HEK293 (cell line): ENCODE measurements around the gene BIVM.

Experiments used
- CTCF ChIA-PET: fragments of 350-600 bp; formaldehyde crosslinking; extraction: SDS; loops from one replicate; lab custom pipeline; 2021; ENCODE audit warnings: antibody characterized with exemption; lab: Yijun Ruan, JAX
- POLR2A ChIA-PET: fragments of 300-600 bp; formaldehyde crosslinking; extraction: SDS; loops from one replicate; lab custom pipeline; 2020; ENCODE audit warnings: antibody characterized with exemption, inconsistent platforms; lab: Yijun Ruan, JAX
- H3K27ac ChIP-seq: fragments of 200-500 bp; sonication (Bioruptor generic); 2 replicates; pipeline ENCODE4 v1.5.1; 2014; ENCODE audit warnings: low read depth, low read length, control low read depth, inconsistent platforms; ENCODE audit errors: extremely low read depth
- H3K36me3 ChIP-seq, 2 experiments: fragments of 200-500 bp in 1 of 2; sonication (Bioruptor generic) in 1 of 2; 1 replicate in 1 of 2; 2 replicates in 1 of 2; pipeline ENCODE4 v1.5.1; 2014 to 2017; ENCODE audit warnings: inconsistent platforms in 2 of 2, low read length in 2 of 2; ENCODE audit not compliant: control insufficient read depth in 2 of 2, insufficient read depth in 1 of 2
- H3K4me1 ChIP-seq: fragments of 200-500 bp; sonication (Bioruptor generic); 2 replicates; pipeline ENCODE4 v1.5.1; 2014; ENCODE audit warnings: mild to moderate bottlenecking, low read length, inconsistent platforms; ENCODE audit not compliant: control insufficient read depth, insufficient read depth
- H3K4me3 ChIP-seq: 2 replicates; pipeline ENCODE4 v1.5.1; 2011; ENCODE audit warnings: low read depth, mild to moderate bottlenecking, control low read depth, low read length, moderate library complexity
- H3K9me3 ChIP-seq: fragments of 200-500 bp; sonication (Bioruptor generic); 2 replicates; pipeline ENCODE4 v1.5.1; 2014; ENCODE audit warnings: low read depth, low read length, inconsistent platforms; ENCODE audit not compliant: control insufficient read depth, insufficient read depth
- BCL11B ChIP-seq: fragments of 450-650 bp; formaldehyde crosslinking; IDR thresholded peaks from 2 replicates; pipeline ENCODE4 v1.5.1; 2016; ENCODE audit warnings: low read depth, missing biosample characterization, missing genetic modification characterization
- ELK4 ChIP-seq: IDR thresholded peaks from 2 replicates; pipeline ENCODE4 v1.6.1; 2011; ENCODE audit warnings: mild to moderate bottlenecking, low read depth, low read length, borderline replicate concordance
- GLI4 ChIP-seq: fragments of 450-650 bp; formaldehyde crosslinking; IDR thresholded peaks from 2 replicates; pipeline ENCODE4 v1.5.1; 2016; ENCODE audit warnings: missing biosample characterization, missing genetic modification characterization
- GLIS2 ChIP-seq: fragments of 450-650 bp; formaldehyde crosslinking; IDR thresholded peaks from 2 replicates; pipeline ENCODE4 v1.5.1; 2016; ENCODE audit warnings: missing biosample characterization, missing genetic modification characterization
- KLF10 ChIP-seq: fragments of 450-650 bp; IDR thresholded peaks from 2 replicates; pipeline ENCODE4 v1.5.1; 2018; ENCODE audit warnings: missing biosample characterization, mild to moderate bottlenecking, missing genetic modification characterization
- ZBTB1 ChIP-seq: fragments of 450-650 bp; formaldehyde crosslinking; IDR thresholded peaks from 2 replicates; pipeline ENCODE4 v1.5.1; 2016; ENCODE audit warnings: missing biosample characterization, missing genetic modification characterization
- ZNF518A ChIP-seq: fragments of 450-650 bp; formaldehyde crosslinking; conservative IDR thresholded peaks from 2 replicates; pipeline ENCODE4 v1.5.1; 2016; ENCODE audit warnings: low read depth, missing biosample characterization, missing genetic modification characterization
- ZNF529 ChIP-seq: fragments of 450-650 bp; formaldehyde crosslinking; IDR thresholded peaks from 2 replicates; pipeline ENCODE4 v1.5.1; 2017; ENCODE audit warnings: missing genetic modification characterization, missing biosample characterization; ENCODE audit not compliant: insufficient replicate concordance
- ZNF610 ChIP-seq: fragments of 450-650 bp; formaldehyde crosslinking; IDR thresholded peaks from 2 replicates; pipeline ENCODE4 v1.5.1; 2016; ENCODE audit warnings: missing biosample characterization, missing genetic modification characterization, borderline replicate concordance
- ZNF645 ChIP-seq: fragments of 450-650 bp; formaldehyde crosslinking; IDR thresholded peaks from 2 replicates; pipeline ENCODE4; 2016; ENCODE audit warnings: missing biosample characterization, missing genetic modification characterization
- ZNF837 ChIP-seq: fragments of 450-650 bp; formaldehyde crosslinking; IDR thresholded peaks from 2 replicates; pipeline ENCODE4 v1.5.1; 2016; ENCODE audit warnings: missing biosample characterization, missing genetic modification characterization
- TF ChIP-seq, protein P1 (sequence below): fragments of 450-650 bp; formaldehyde crosslinking; IDR thresholded peaks from 2 replicates; pipeline ENCODE4 v1.5.1; 2016; ENCODE audit warnings: missing biosample characterization, missing genetic modification characterization
- TF ChIP-seq, protein P2 (sequence below): fragments of 450-650 bp; IDR thresholded peaks from 2 replicates; pipeline ENCODE4 v1.5.1; 2018; ENCODE audit warnings: missing biosample characterization, missing genetic modification characterization
- TF ChIP-seq, protein P3 (sequence below): fragments of 450-650 bp; formaldehyde crosslinking; IDR thresholded peaks from 2 replicates; pipeline ENCODE4 v1.5.1; 2016; ENCODE audit warnings: missing biosample characterization, missing genetic modification characterization, borderline replicate concordance

BIVM gene

GRCh38 chr13:102751886-102752285, 47.0 kb upstream of the BIVM start:
- ChIA-PET CTCF (no interaction called here), POLR2A (no interaction called here)
- Histone ChIP-seq H3K36me3 (no peaks in the 10 kb centered on the region), H3K27ac (no peak overlapping the region), H3K9me3 (no peaks in the 10 kb centered on the region; the same call in 1 of the 2 replicates), H3K4me1 (no peaks in the 10 kb centered on the region), H3K4me3 (no peak overlapping the region)
- TF ChIP-seq BCL11B = no peak
- TF ChIP-seq ZNF645 = no peak
- TF ChIP-seq GLIS2 (tag by site-specific recombination) = no peak
- TF ChIP-seq, protein P1, sequence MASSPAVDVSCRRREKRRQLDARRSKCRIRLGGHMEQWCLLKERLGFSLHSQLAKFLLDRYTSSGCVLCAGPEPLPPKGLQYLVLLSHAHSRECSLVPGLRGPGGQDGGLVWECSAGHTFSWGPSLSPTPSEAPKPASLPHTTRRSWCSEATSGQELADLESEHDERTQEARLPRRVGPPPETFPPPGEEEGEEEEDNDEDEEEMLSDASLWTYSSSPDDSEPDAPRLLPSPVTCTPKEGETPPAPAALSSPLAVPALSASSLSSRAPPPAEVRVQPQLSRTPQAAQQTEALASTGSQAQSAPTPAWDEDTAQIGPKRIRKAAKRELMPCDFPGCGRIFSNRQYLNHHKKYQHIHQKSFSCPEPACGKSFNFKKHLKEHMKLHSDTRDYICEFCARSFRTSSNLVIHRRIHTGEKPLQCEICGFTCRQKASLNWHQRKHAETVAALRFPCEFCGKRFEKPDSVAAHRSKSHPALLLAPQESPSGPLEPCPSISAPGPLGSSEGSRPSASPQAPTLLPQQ (tag by site-specific recombination) = no peak
- TF ChIP-seq, protein P2, sequence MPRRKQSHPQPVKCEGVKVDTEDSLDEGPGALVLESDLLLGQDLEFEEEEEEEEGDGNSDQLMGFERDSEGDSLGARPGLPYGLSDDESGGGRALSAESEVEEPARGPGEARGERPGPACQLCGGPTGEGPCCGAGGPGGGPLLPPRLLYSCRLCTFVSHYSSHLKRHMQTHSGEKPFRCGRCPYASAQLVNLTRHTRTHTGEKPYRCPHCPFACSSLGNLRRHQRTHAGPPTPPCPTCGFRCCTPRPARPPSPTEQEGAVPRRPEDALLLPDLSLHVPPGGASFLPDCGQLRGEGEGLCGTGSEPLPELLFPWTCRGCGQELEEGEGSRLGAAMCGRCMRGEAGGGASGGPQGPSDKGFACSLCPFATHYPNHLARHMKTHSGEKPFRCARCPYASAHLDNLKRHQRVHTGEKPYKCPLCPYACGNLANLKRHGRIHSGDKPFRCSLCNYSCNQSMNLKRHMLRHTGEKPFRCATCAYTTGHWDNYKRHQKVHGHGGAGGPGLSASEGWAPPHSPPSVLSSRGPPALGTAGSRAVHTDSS (tag by site-specific recombination) = no peak
- TF ChIP-seq ZNF837 (tag by site-specific recombination) = no peak
- no peak for TF ChIP-seq ELK4
- TF ChIP-seq, protein P3, sequence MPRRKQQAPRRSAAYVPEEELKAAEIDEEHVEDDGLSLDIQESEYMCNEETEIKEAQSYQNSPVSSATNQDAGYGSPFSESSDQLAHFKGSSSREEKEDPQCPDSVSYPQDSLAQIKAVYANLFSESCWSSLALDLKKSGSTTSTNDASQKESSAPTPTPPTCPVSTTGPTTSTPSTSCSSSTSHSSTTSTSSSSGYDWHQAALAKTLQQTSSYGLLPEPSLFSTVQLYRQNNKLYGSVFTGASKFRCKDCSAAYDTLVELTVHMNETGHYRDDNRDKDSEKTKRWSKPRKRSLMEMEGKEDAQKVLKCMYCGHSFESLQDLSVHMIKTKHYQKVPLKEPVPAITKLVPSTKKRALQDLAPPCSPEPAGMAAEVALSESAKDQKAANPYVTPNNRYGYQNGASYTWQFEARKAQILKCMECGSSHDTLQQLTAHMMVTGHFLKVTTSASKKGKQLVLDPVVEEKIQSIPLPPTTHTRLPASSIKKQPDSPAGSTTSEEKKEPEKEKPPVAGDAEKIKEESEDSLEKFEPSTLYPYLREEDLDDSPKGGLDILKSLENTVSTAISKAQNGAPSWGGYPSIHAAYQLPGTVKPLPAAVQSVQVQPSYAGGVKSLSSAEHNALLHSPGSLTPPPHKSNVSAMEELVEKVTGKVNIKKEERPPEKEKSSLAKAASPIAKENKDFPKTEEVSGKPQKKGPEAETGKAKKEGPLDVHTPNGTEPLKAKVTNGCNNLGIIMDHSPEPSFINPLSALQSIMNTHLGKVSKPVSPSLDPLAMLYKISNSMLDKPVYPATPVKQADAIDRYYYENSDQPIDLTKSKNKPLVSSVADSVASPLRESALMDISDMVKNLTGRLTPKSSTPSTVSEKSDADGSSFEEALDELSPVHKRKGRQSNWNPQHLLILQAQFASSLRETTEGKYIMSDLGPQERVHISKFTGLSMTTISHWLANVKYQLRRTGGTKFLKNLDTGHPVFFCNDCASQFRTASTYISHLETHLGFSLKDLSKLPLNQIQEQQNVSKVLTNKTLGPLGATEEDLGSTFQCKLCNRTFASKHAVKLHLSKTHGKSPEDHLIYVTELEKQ (tag by site-specific recombination) = no peak
- TF ChIP-seq ZBTB1 (tag by site-specific recombination) = no peak
- TF ChIP-seq ZNF529 = no peak
- no peak for TF ChIP-seq ZNF610 (tag by site-specific recombination)
- no peak for TF ChIP-seq KLF10 (tag by site-specific recombination)
- TF ChIP-seq ZNF518A (tag by site-specific recombination) = no peak
- TF ChIP-seq GLI4 (tag by site-specific recombination) = no peak
